ENCODE results near the gene MED10.

DNA sequence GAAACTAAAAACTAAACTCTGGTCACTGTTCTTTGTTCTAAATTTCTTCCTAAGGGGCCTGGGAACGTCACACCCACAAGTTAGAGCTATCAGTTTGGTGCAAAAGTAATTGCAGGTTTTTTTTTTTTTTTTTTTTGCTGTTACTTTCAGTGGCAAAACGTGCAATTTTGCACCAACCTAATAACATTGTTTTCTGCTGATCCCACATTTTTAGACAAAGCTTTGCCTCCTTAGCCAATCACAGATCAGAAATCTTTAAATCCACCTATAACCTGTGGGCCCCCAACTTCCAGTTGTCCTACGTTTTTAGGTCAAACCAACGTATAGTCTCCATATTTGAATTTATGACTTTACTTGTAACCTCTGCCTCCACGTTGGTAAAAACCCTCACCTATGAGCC lies 11.1 kb upstream of the MED10 start:
- TF ChIP-seq, protein P1, sequence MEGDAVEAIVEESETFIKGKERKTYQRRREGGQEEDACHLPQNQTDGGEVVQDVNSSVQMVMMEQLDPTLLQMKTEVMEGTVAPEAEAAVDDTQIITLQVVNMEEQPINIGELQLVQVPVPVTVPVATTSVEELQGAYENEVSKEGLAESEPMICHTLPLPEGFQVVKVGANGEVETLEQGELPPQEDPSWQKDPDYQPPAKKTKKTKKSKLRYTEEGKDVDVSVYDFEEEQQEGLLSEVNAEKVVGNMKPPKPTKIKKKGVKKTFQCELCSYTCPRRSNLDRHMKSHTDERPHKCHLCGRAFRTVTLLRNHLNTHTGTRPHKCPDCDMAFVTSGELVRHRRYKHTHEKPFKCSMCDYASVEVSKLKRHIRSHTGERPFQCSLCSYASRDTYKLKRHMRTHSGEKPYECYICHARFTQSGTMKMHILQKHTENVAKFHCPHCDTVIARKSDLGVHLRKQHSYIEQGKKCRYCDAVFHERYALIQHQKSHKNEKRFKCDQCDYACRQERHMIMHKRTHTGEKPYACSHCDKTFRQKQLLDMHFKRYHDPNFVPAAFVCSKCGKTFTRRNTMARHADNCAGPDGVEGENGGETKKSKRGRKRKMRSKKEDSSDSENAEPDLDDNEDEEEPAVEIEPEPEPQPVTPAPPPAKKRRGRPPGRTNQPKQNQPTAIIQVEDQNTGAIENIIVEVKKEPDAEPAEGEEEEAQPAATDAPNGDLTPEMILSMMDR (IDR thresholded peaks at IDR 0.05; ENCODE audit: poor library complexity), result no peak
- no peak for TF ChIP-seq EZH2 (IDR thresholded peaks at IDR 0.05; ENCODE audit: borderline replicate concordance)
- no peak for TF ChIP-seq EZH2phosphoT487 (IDR thresholded peaks at IDR 0.05; ENCODE audit: low read depth, severe bottlenecking, unreplicated experiment)

Measured in hepatocyte (in vitro differentiated cells).